HFF-Myc (cell line): ENCODE data around the gene ZNF212.

Experiments
- DNase-seq: peaks from one replicate; pipeline ENCODE4 v3.0.0-alpha.2; 2011; ENCODE audit warnings: low read depth; ENCODE audit errors: extremely low read depth
- H3K4me3 ChIP-seq: replicated peaks from 2 replicates; pipeline ENCODE4 v1.5.1; 2011; ENCODE audit warnings: low read depth, mild to moderate bottlenecking, control low read depth, low read length
- CTCF ChIP-seq: IDR thresholded peaks from 2 replicates; pipeline ENCODE4 v1.5.1; 2012; ENCODE audit warnings: mild to moderate bottlenecking, low read depth, low read length, control low read depth; ENCODE audit errors: missing control alignments

Gene ZNF212

GRCh38 chr7:149239345-149240143, at the start of gene ZNF212:
TSS of gene ZNF212 (plus strand) at chr7:149239651. CDS start at chr7:149239779, 128 bp downstream.
- TF ChIP-seq CTCF: peak; percentile 84
- peak within 1 kb of the TSS; percentile 99 for H3K4me3 ChIP-seq

GRCh38 chr7:149191851-149192250, 47.6 kb upstream of the ZNF212 start:
- no peak for TF ChIP-seq CTCF
- no peak for DNase-seq
- no peak overlapping the region for H3K4me3 ChIP-seq

More at GRCh38 chr7:149239345-149240143, at the start of gene ZNF212:
- DNase-seq: peak; percentile 49

- peak overlapping the region; percentile 56 for H3K4me3 ChIP-seq
- no peak for DNase-seq
- TF ChIP-seq CTCF: no peak
Measured at GRCh38 chr7:149194799-149195179, 44.7 kb upstream of the ZNF212 start.

GRCh38 chr7:149195180-149196150, 44.0 kb upstream of the ZNF212 start, which contains the start of gene ZNF282:
TSS of gene ZNF282 (plus strand) at chr7:149195546. CDS start at chr7:149195590, 44 bp downstream.
- peak; percentile 57 for TF ChIP-seq CTCF
- H3K4me3 ChIP-seq: peak within 1 kb of the TSS; percentile 56
- peak; percentile 55 for DNase-seq

- no peak for DNase-seq
- TF ChIP-seq CTCF: no peak
- peak overlapping the region; percentile 56 for H3K4me3 ChIP-seq
Measured at GRCh38 chr7:149196151-149196704, 43.2 kb upstream of the ZNF212 start.

- TF ChIP-seq CTCF: no peak
- DNase-seq: no peak
- peak overlapping the region; percentile 56 for H3K4me3 ChIP-seq
Measured at GRCh38 chr7:149196705-149197171, 42.7 kb upstream of the ZNF212 start.
